ENCODE data around the gene FRS3. TPM values are rescaled to one million over a fixed set of nuclear protein-coding genes. Genes with fewer than 3 reads are reported as not detected.

Gene FRS3
- total RNA-seq, 2 donors from 2014 or later = 10.5 to 11.4 TPM

- Mint-ChIP-seq H3K27me3 (ENCODE audit: low read depth) (no peaks in the 10 kb centered on the region), H3K4me1 (ENCODE audit: low read depth) (no peaks in the 10 kb centered on the region), H3K9me3 (no peaks in the 10 kb centered on the region), H3K36me3 (ENCODE audit: insufficient read depth in 2 of 2) (no peaks in the 10 kb centered on the region), H3K4me3 (no peak overlapping the region), H3K27ac (no peak overlapping the region)
- no peak for DNase-seq
- ATAC-seq (replicated peaks in 1 of 2) = no peak
Measured at GRCh38 chr6:41811095-41811494, 31.4 kb upstream of the FRS3 start.

- no peaks in the 10 kb centered on the region for H3K36me3 Mint-ChIP-seq (ENCODE audit: insufficient read depth in 2 of 2)
- no peaks in the 10 kb centered on the region for H3K9me3 Mint-ChIP-seq
- no peaks in the 10 kb centered on the region for H3K4me1 Mint-ChIP-seq (ENCODE audit: low read depth)
- ATAC-seq (replicated peaks in 1 of 2) (no peak), DNase-seq (no peak)
- no peak overlapping the region for H3K27ac Mint-ChIP-seq
- H3K4me3 Mint-ChIP-seq = no peak overlapping the region
- no peaks in the 10 kb centered on the region for H3K27me3 Mint-ChIP-seq (ENCODE audit: low read depth)
Measured at GRCh38 chr6:41805830-41806774, 26.4 kb upstream of the FRS3 start.

- DNase-seq (no peak), ATAC-seq (replicated peaks in 1 of 2) (no peak)
- Mint-ChIP-seq H3K4me3 (no peak overlapping the region), H3K4me1 (ENCODE audit: low read depth) (peaks cover 3% of the 10 kb centered on the region), H3K27me3 (ENCODE audit: low read depth) (no peaks in the 10 kb centered on the region), H3K27ac (no peak overlapping the region), H3K9me3 (no peaks in the 10 kb centered on the region), H3K36me3 (ENCODE audit: insufficient read depth in 2 of 2) (no peaks in the 10 kb centered on the region)
Measured at GRCh38 chr6:41801380-41801779, 21.7 kb upstream of the FRS3 start.

GRCh38 chr6:41799559-41799911 lies 19.8 kb upstream of the FRS3 start:
- ATAC-seq (replicated peaks in 1 of 2) (no peak), DNase-seq (no peak)
- no peaks in the 10 kb centered on the region for H3K36me3 Mint-ChIP-seq (ENCODE audit: insufficient read depth in 2 of 2)
- H3K4me3 Mint-ChIP-seq = no peak overlapping the region
- no peak overlapping the region for H3K27ac Mint-ChIP-seq
- peaks cover 8% of the 10 kb centered on the region for H3K4me1 Mint-ChIP-seq (ENCODE audit: low read depth)
- H3K27me3 Mint-ChIP-seq (ENCODE audit: low read depth) = no peaks in the 10 kb centered on the region
- H3K9me3 Mint-ChIP-seq = no peaks in the 10 kb centered on the region

GRCh38 chr6:41798901-41799558 lies 19.3 kb upstream of the FRS3 start:
- H3K4me1 Mint-ChIP-seq (ENCODE audit: low read depth) = peaks cover 8% of the 10 kb centered on the region

GRCh38 chr6:41796474-41796873 lies 16.8 kb upstream of the FRS3 start:
- Mint-ChIP-seq H3K9me3 (no peaks in the 10 kb centered on the region), H3K4me3 (no peak overlapping the region), H3K27me3 (ENCODE audit: low read depth) (no peaks in the 10 kb centered on the region), H3K36me3 (ENCODE audit: insufficient read depth in 2 of 2) (peaks cover 0 to 3% of the 10 kb centered on the region in 2 donors), H3K27ac (peak overlapping the region; percentile 0), H3K4me1 (ENCODE audit: low read depth) (peaks cover 8% of the 10 kb centered on the region)
- ATAC-seq (replicated peaks in 1 of 2) (peak in 1 of 2 donors; percentile 45), DNase-seq (no peak)

More at GRCh38 chr6:41798901-41799558, 19.3 kb upstream of the FRS3 start:
- Mint-ChIP-seq H3K36me3 (ENCODE audit: insufficient read depth in 2 of 2) (no peaks in the 10 kb centered on the region), H3K27me3 (ENCODE audit: low read depth) (no peaks in the 10 kb centered on the region), H3K27ac (no peak overlapping the region), H3K4me3 (no peak overlapping the region), H3K9me3 (no peaks in the 10 kb centered on the region)
- no peak for ATAC-seq (replicated peaks in 1 of 2)
- DNase-seq = no peak

- peaks cover 26% of the 10 kb centered on the region for H3K4me1 Mint-ChIP-seq (ENCODE audit: low read depth)
- no peaks in the 10 kb centered on the region for H3K27me3 Mint-ChIP-seq (ENCODE audit: low read depth)
- DNase-seq (no peak), ATAC-seq (replicated peaks in 1 of 2) (no peak)
- no peaks in the 10 kb centered on the region for H3K9me3 Mint-ChIP-seq
- peak overlapping the region; percentile 46 for H3K27ac Mint-ChIP-seq
- peaks cover 4 to 8% of the 10 kb centered on the region in 2 donors for H3K36me3 Mint-ChIP-seq (ENCODE audit: insufficient read depth in 2 of 2)
- H3K4me3 Mint-ChIP-seq = no peak overlapping the region
Measured at GRCh38 chr6:41791984-41792383, 12.3 kb upstream of the FRS3 start.

- no peak for DNase-seq
- no peak for ATAC-seq (replicated peaks in 1 of 2)
- Mint-ChIP-seq H3K9me3 (no peaks in the 10 kb centered on the region), H3K27me3 (ENCODE audit: low read depth) (no peaks in the 10 kb centered on the region), H3K27ac (peak overlapping the region; percentile 46), H3K4me1 (ENCODE audit: low read depth) (peaks cover 22% of the 10 kb centered on the region), H3K36me3 (ENCODE audit: insufficient read depth in 2 of 2) (peaks cover 4 to 8% of the 10 kb centered on the region in 2 donors), H3K4me3 (no peak overlapping the region)
Measured at GRCh38 chr6:41791305-41791704, 11.6 kb upstream of the FRS3 start.

- Mint-ChIP-seq H3K4me3 (no peak overlapping the region), H3K36me3 (ENCODE audit: insufficient read depth in 2 of 2) (peaks cover 4 to 8% of the 10 kb centered on the region in 2 donors), H3K9me3 (no peaks in the 10 kb centered on the region), H3K27ac (no peak overlapping the region), H3K4me1 (ENCODE audit: low read depth) (peaks cover 22% of the 10 kb centered on the region), H3K27me3 (ENCODE audit: low read depth) (no peaks in the 10 kb centered on the region)
- ATAC-seq (replicated peaks in 1 of 2) = no peak
- no peak for DNase-seq
Measured at GRCh38 chr6:41790045-41790444, 10.3 kb upstream of the FRS3 start.

GRCh38 chr6:41789390-41789724 lies 9.7 kb upstream of the FRS3 start:
- Mint-ChIP-seq H3K4me1 (ENCODE audit: low read depth) (peaks cover 22% of the 10 kb centered on the region), H3K36me3 (ENCODE audit: insufficient read depth in 2 of 2) (peaks cover 4 to 8% of the 10 kb centered on the region in 2 donors), H3K27me3 (ENCODE audit: low read depth) (no peaks in the 10 kb centered on the region), H3K9me3 (no peaks in the 10 kb centered on the region), H3K4me3 (peak overlapping the region; percentile 72 to 95), H3K27ac (peak overlapping the region; percentile 64)
- ATAC-seq (replicated peaks in 1 of 2) (no peak), DNase-seq (no peak)

GRCh38 chr6:41787219-41787917 lies 7.7 kb upstream of the FRS3 start, which contains the start of gene TOMM6:
Gene TOMM6 (plus strand): TSS chr6:41787694. CDS start chr6:41787698, 4 bp downstream.
- H3K27me3 Mint-ChIP-seq (ENCODE audit: low read depth) = no peaks in the 10 kb centered on the region
- ATAC-seq (replicated peaks in 1 of 2) = peak; percentile 86 to 87
- H3K9me3 Mint-ChIP-seq = no peaks in the 10 kb centered on the region
- DNase-seq = peak; percentile 96 to 97
- H3K27ac Mint-ChIP-seq = peak within 1 kb of the TSS; percentile 99
- H3K4me1 Mint-ChIP-seq (ENCODE audit: low read depth) = peaks cover 22% of the 10 kb centered on the region
- peak within 1 kb of the TSS; percentile 95 to 98 for H3K4me3 Mint-ChIP-seq
- peaks cover 2 to 8% of the 10 kb centered on the region in 2 donors for H3K36me3 Mint-ChIP-seq (ENCODE audit: insufficient read depth in 2 of 2)

GRCh38 chr6:41786451-41787218 lies 6.9 kb upstream of the FRS3 start:
- DNase-seq (peak; percentile 92 to 95), ATAC-seq (replicated peaks in 1 of 2) (peak; percentile 79 to 81)
- Mint-ChIP-seq H3K27ac (peak overlapping the region; percentile 99), H3K9me3 (no peaks in the 10 kb centered on the region), H3K27me3 (ENCODE audit: low read depth) (peaks cover 5% of the 10 kb centered on the region), H3K4me3 (peak overlapping the region; percentile 95 to 98), H3K36me3 (ENCODE audit: insufficient read depth in 2 of 2) (peaks cover 2 to 8% of the 10 kb centered on the region in 2 donors), H3K4me1 (ENCODE audit: low read depth) (peaks cover 22% of the 10 kb centered on the region)

All from activated T-cell treated with anti-CD3 and anti-CD28 coated beads, Interleukin-2, amount 50 U/mL, for 72 hours (primary cell).